ENCODE data around the gene TRPV5. TPM values are rescaled to one million over a fixed set of nuclear protein-coding genes. Genes with fewer than 3 reads are reported as not detected.

TRPV5 gene
- total RNA-seq, 4 donors from 2014 or later, result 0.17 TPM; not detected in 3

DNA sequence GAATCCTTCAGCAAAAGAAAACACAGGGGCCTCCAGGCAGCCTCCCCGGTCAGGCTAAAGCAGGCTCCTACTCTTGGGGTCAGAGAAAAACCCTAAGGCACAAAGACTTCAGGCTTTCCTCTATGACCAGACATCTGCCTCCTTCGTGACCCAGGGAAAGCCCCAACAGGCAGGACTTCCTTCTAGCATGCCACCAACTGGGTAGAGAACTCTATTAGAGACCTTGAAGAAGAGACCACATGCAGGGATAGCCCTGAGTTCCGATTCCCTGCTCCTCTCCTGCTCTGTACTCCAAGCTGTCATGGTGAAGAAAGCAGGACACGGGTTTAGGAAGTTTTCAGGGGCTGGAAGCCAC lies 49.3 kb downstream of the TRPV5 start:
- TF ChIP-seq EP300 (IDR thresholded peaks at IDR 0.05) (no peak), POLR2AphosphoS5 (IDR thresholded peaks at IDR 0.05) (no peak), POLR2A (IDR thresholded peaks at IDR 0.05; ENCODE audit: low read depth) (no peak)
- TF ChIP-seq, protein P1, sequence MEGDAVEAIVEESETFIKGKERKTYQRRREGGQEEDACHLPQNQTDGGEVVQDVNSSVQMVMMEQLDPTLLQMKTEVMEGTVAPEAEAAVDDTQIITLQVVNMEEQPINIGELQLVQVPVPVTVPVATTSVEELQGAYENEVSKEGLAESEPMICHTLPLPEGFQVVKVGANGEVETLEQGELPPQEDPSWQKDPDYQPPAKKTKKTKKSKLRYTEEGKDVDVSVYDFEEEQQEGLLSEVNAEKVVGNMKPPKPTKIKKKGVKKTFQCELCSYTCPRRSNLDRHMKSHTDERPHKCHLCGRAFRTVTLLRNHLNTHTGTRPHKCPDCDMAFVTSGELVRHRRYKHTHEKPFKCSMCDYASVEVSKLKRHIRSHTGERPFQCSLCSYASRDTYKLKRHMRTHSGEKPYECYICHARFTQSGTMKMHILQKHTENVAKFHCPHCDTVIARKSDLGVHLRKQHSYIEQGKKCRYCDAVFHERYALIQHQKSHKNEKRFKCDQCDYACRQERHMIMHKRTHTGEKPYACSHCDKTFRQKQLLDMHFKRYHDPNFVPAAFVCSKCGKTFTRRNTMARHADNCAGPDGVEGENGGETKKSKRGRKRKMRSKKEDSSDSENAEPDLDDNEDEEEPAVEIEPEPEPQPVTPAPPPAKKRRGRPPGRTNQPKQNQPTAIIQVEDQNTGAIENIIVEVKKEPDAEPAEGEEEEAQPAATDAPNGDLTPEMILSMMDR (IDR thresholded peaks at IDR 0.05), result no peak
- Histone ChIP-seq H3K36me3 (no peaks in the 10 kb centered on the region), H3K27ac (replicated peaks in 1 of 4) (no peak overlapping the region), H3K27me3 (peaks cover 0 to 62% (median 0%) of the 10 kb centered on the region in 4 donors), H3K4me3 (no peak overlapping the region), H3K9me3 (no peaks in the 10 kb centered on the region), H3K4me1 (no peaks in the 10 kb centered on the region)
- intact Hi-C loops (cut with DNase I), result no loop called here
- DNase-seq (ENCODE audit: extremely low spot score), result no peak
- 73% methylated on average over 3 of the region's 4 CpGs for WGBS

DNA sequence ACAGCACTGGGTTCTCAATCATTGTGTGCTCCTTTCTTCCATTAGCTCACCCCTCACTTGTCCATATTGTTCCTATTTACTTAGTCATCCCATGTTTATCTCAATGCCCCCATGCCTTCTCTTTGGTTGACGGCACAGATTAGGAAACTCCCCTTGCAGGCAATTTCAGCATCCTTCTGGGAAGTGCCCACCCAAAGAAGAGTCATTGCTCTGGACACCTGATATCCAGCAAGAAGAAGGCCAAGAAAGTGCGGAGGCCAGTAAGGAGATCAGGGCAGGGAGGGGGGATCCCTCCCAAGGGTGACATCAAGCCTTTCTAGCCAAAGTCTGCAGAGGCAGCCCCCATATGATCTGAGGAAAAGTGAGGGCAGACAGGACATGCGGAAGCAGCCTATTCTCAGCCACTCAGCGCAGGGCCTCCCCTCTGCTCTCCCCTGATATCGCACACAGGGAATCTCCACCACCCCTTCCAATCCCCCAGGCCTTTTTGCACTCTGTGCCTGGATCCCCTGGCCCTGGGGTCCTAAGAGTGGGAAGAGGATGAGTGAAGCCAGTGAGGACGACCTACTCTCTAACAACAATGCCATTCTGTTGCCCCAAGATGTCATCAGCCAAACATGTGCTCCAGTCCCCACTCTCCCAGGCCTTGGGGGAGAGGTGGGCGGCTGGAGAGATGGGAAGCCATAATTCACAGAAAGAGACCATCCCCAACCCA lies 49.8 kb downstream of the TRPV5 start:
- WGBS, result 63% methylated on average over 3 of the region's 7 CpGs
- intact Hi-C loops (cut with DNase I), result no loop called here

GRCh38 chr7:142883145-142883544 lies 50.4 kb downstream of the TRPV5 start:
- H3K4me3 ChIP-seq, result no peak overlapping the region
- DNase-seq (ENCODE audit: extremely low spot score), result no peak
- H3K9me3 ChIP-seq, result no peaks in the 10 kb centered on the region
- peaks cover 0 to 54% (median 0%) of the 10 kb centered on the region in 4 donors for H3K27me3 ChIP-seq
- intact Hi-C loops (cut with DNase I), result no loop called here
- 88% methylated on average over 10 of the region's 10 CpGs for WGBS
- TF ChIP-seq, protein P1 (IDR thresholded peaks at IDR 0.05), result no peak
- no peaks in the 10 kb centered on the region for H3K4me1 ChIP-seq
- no peaks in the 10 kb centered on the region for H3K36me3 ChIP-seq
- H3K27ac ChIP-seq (replicated peaks in 1 of 4), result no peak overlapping the region

More for the DNA sequence above, 49.8 kb downstream of the TRPV5 start:
- Histone ChIP-seq H3K9me3 (no peaks in the 10 kb centered on the region), H3K4me1 (no peaks in the 10 kb centered on the region), H3K27me3 (peaks cover 0 to 57% (median 0%) of the 10 kb centered on the region in 4 donors), H3K27ac (replicated peaks in 1 of 4) (no peak overlapping the region), H3K4me3 (no peak overlapping the region), H3K36me3 (no peaks in the 10 kb centered on the region)
- TF ChIP-seq EP300 (IDR thresholded peaks at IDR 0.05) (no peak), POLR2AphosphoS5 (IDR thresholded peaks at IDR 0.05) (no peak), POLR2A (IDR thresholded peaks at IDR 0.05; ENCODE audit: low read depth) (no peak)
- TF ChIP-seq, protein P1 (IDR thresholded peaks at IDR 0.05), result no peak
- no peak for DNase-seq (ENCODE audit: extremely low spot score)

DNA sequence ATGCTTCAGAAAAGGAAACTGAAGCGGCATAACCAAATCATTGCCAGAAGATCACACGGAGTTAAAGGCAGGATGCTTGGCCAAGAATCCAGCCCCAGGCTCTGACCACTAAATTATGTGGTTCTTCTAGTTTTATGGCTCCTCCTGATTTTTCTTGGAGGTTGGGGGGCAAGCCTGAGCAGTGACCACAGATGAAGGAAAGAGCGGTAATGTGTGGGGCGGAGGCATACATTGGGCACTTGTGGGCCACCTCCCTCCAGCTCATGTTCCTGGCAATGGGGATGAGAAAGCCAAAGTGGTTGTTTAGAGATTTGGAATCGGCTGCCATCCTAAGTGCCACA lies 51.2 kb downstream of the TRPV5 start:
- TF ChIP-seq POLR2A (IDR thresholded peaks at IDR 0.05; ENCODE audit: low read depth) (no peak), EP300 (IDR thresholded peaks at IDR 0.05) (no peak), POLR2AphosphoS5 (IDR thresholded peaks at IDR 0.05) (no peak)
- TF ChIP-seq, protein P1 (IDR thresholded peaks at IDR 0.05), result no peak
- Histone ChIP-seq H3K4me1 (no peaks in the 10 kb centered on the region), H3K4me3 (no peak overlapping the region), H3K27ac (replicated peaks in 1 of 4) (no peak overlapping the region), H3K36me3 (no peaks in the 10 kb centered on the region), H3K27me3 (peaks cover 0 to 54% (median 0%) of the 10 kb centered on the region in 4 donors), H3K9me3 (no peaks in the 10 kb centered on the region)
- 85% methylated on average over 5 of the region's 5 CpGs for WGBS
- DNase-seq (ENCODE audit: extremely low spot score), result no peak
- intact Hi-C loops (cut with DNase I), result no loop called here
